Measurements from ENCODE around the gene SMIM43. TPM values are rescaled to one million over a fixed set of nuclear protein-coding genes. Genes with fewer than 3 reads are reported as not detected.

Gene SMIM43
- total RNA-seq (2014; rRNA removed; shearing (Covaris generic)) (not detected in 2 replicates), total RNA-seq (2022) (not detected in 2 replicates), Bru-seq, nascent RNA (not detected), BruChase-seq, experiment 1, labeled RNA remaining after a 6-hour chase (not detected), BruChase-seq, experiment 2, labeled RNA remaining after a 2-hour chase (not detected)
- long read RNA-seq: 0 reads

- TF ChIP-seq EZH2phosphoT487 (IDR thresholded peaks at IDR 0.05; ENCODE audit: borderline replicate concordance, low read depth, low read length): no peak
- TF ChIP-seq, protein P1, sequence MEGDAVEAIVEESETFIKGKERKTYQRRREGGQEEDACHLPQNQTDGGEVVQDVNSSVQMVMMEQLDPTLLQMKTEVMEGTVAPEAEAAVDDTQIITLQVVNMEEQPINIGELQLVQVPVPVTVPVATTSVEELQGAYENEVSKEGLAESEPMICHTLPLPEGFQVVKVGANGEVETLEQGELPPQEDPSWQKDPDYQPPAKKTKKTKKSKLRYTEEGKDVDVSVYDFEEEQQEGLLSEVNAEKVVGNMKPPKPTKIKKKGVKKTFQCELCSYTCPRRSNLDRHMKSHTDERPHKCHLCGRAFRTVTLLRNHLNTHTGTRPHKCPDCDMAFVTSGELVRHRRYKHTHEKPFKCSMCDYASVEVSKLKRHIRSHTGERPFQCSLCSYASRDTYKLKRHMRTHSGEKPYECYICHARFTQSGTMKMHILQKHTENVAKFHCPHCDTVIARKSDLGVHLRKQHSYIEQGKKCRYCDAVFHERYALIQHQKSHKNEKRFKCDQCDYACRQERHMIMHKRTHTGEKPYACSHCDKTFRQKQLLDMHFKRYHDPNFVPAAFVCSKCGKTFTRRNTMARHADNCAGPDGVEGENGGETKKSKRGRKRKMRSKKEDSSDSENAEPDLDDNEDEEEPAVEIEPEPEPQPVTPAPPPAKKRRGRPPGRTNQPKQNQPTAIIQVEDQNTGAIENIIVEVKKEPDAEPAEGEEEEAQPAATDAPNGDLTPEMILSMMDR (conservative IDR thresholded peaks at IDR 0.05; ENCODE audit: low read length): no peak
- H3K79me2 ChIP-seq (ENCODE audit: insufficient read depth, low read depth, low read length): no peaks in the 10 kb centered on the region
- H3K27ac ChIP-seq (ENCODE audit: low read depth, low read length, poor library complexity, severe bottlenecking): no peak within 1 kb of the TSS
- intact Hi-C loops (cut with micrococcal nuclease; ENCODE audit: unreplicated experiment): no loop called here
- no peak within 1 kb of the TSS for H3K4me2 ChIP-seq (ENCODE audit: low read length)
- POLR2A ChIA-PET: no interaction called here
- BruUV-seq (replicated peaks): no TSS peak
- CTCF ChIA-PET (ENCODE audit: unreplicated experiment): no interaction called here
- no peaks in the 10 kb centered on the region for H4K20me1 ChIP-seq (ENCODE audit: insufficient read depth, low read length)
- DNase-seq (ENCODE audit: low spot score): no peak
- no peak within 1 kb of the TSS for H3K4me3 ChIP-seq (ENCODE audit: low read depth, low read length, poor library complexity, severe bottlenecking)
- H3K9me3 ChIP-seq (ENCODE audit: low read length): no peaks in the 10 kb centered on the region
- no peak within 1 kb of the TSS for H2AFZ ChIP-seq (ENCODE audit: low read length)
- no peaks in the 10 kb centered on the region for H3K9me2 ChIP-seq (ENCODE audit: insufficient read depth, low read length)
- H3K36me3 ChIP-seq (ENCODE audit: insufficient read depth, low read length): no peaks in the 10 kb centered on the region
- no peaks in the 10 kb centered on the region for H3K4me1 ChIP-seq (ENCODE audit: insufficient read depth, low read length, poor library complexity, severe bottlenecking)
Observed at GRCh38 chr4:121764702-121765367, at the start of gene SMIM43. TSS of gene SMIM43 (minus strand) at chr4:121765164. CDS start at chr4:121765105, 59 bp downstream.

DNA sequence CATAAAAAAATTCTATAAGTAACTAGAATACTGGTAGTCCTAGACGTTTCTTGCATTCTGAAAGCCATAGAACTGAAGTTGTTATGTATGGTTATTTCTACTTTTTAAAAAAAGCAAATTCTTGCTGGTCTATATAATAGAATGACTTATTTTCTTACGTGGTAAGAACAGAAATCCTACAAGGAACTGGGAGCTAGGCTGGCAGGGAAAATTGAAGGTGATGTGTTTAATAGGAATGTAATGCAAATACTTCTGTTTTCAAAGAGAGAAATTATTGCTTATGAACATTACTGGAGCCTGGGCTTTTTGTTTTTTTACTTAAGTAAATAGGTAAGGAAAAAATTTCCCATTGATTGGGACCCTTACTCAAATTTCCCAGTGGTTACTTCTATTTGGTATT, 49.8 kb upstream of the SMIM43 start:
- DNase-seq (ENCODE audit: low spot score): no peak
- Histone ChIP-seq H3K9me2 (ENCODE audit: insufficient read depth, low read length) (no peaks in the 10 kb centered on the region), H3K27ac (ENCODE audit: low read depth, low read length, poor library complexity, severe bottlenecking) (no peak overlapping the region), H3K9me3 (ENCODE audit: low read length) (no peaks in the 10 kb centered on the region), H2AFZ (ENCODE audit: low read length) (no peak overlapping the region), H3K79me2 (ENCODE audit: insufficient read depth, low read depth, low read length) (peaks cover 63% of the 10 kb centered on the region), H3K4me2 (ENCODE audit: low read length) (no peak overlapping the region), H3K4me3 (ENCODE audit: low read depth, low read length, poor library complexity, severe bottlenecking) (no peak overlapping the region), H3K4me1 (ENCODE audit: insufficient read depth, low read length, poor library complexity, severe bottlenecking) (peaks cover 30% of the 10 kb centered on the region), H3K36me3 (ENCODE audit: insufficient read depth, low read length) (peaks cover 96% of the 10 kb centered on the region), H4K20me1 (ENCODE audit: insufficient read depth, low read length) (peaks cover 38% of the 10 kb centered on the region)
- no TSS peak for BruUV-seq (replicated peaks)
- ChIA-PET CTCF (ENCODE audit: unreplicated experiment) (no interaction called here), POLR2A (interaction anchor here (0.6 to 3.9 kb wide), 2 partner anchors 9 to 10 kb away, joined by 3 to 16 read pairs; partner anchors contain the start of gene CCNA2)
- no peak for TF ChIP-seq EZH2phosphoT487 (IDR thresholded peaks at IDR 0.05; ENCODE audit: borderline replicate concordance, low read depth, low read length)
- TF ChIP-seq, protein P1 (conservative IDR thresholded peaks at IDR 0.05; ENCODE audit: low read length): no peak
- intact Hi-C loops (cut with micrococcal nuclease; ENCODE audit: unreplicated experiment): no loop called here

GRCh38 chr4:121811122-121811521, 46.2 kb upstream of the SMIM43 start:
- peaks cover 34% of the 10 kb centered on the region; the same call in 1 of the 2 replicates for H3K79me2 ChIP-seq (ENCODE audit: insufficient read depth, low read depth, low read length)
- DNase-seq (ENCODE audit: low spot score): no peak
- no peaks in the 10 kb centered on the region for H3K4me1 ChIP-seq (ENCODE audit: insufficient read depth, low read length, poor library complexity, severe bottlenecking)
- H3K4me2 ChIP-seq (ENCODE audit: low read length): no peak overlapping the region
- H3K27ac ChIP-seq (ENCODE audit: low read depth, low read length, poor library complexity, severe bottlenecking): no peak overlapping the region
- POLR2A ChIA-PET: interaction anchor here (0.8 to 1.8 kb wide), 3 partner anchors 8 to 11 kb away, joined by 4 to 8 read pairs (median 5); partner anchors contain the start of gene EXOSC9
- CTCF ChIA-PET (ENCODE audit: unreplicated experiment): no interaction called here
- intact Hi-C loops (cut with micrococcal nuclease; ENCODE audit: unreplicated experiment): no loop called here
- no peaks in the 10 kb centered on the region for H3K9me3 ChIP-seq (ENCODE audit: low read length)
- no peak overlapping the region for H3K4me3 ChIP-seq (ENCODE audit: low read depth, low read length, poor library complexity, severe bottlenecking)
- BruUV-seq (replicated peaks): no TSS peak
- H2AFZ ChIP-seq (ENCODE audit: low read length): no peak overlapping the region
- H4K20me1 ChIP-seq (ENCODE audit: insufficient read depth, low read length): peaks cover 21% of the 10 kb centered on the region
- peaks cover 96% of the 10 kb centered on the region for H3K36me3 ChIP-seq (ENCODE audit: insufficient read depth, low read length)
- no peak for TF ChIP-seq EZH2phosphoT487 (IDR thresholded peaks at IDR 0.05; ENCODE audit: borderline replicate concordance, low read depth, low read length)
- TF ChIP-seq, protein P1 (conservative IDR thresholded peaks at IDR 0.05; ENCODE audit: low read length): no peak
- H3K9me2 ChIP-seq (ENCODE audit: insufficient read depth, low read length): no peaks in the 10 kb centered on the region

Measured in OCI-LY7 (cell line).